ENCODE data around the gene CHCHD3.

Gene CHCHD3

DNA sequence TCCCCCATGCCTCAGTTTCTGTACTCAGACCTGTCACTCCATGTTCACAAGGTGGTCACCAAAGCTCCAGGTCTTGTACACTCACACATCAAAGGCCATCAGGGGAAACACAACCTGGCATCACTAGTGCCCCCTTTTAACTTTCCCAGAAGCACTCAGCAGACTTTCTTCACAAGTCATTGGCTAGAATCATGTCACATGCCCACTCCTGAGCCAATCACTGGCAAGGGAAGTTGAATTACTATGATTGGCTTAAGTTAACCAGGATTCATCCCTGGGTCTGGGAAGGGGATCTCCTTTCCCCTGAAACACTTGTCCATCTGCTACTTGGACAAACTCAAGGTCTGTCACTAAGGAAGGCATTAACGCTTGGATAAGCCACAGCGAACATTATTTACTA, 311.8 kb downstream of the CHCHD3 start:
- no peak for DNase-seq
- H3K9me3 ChIP-seq (ENCODE audit: control extremely low read depth in 1 of 5, control insufficient read depth in 4 of 5, insufficient read depth in 2 of 5, low read depth in 1 of 5, low read length in 4 of 5): peaks cover 0 to 16% (median 1%) of the 10 kb centered on the region in 5 experiments
- no peak overlapping the region for H3K4me3 ChIP-seq (ENCODE audit: control insufficient read depth in 1 of 7, extremely low read depth in 1 of 7, insufficient read depth in 4 of 7, low read depth in 2 of 7, low read length in 6 of 7)
- ChIA-PET POLR2A (no interaction called here), CTCF (no interaction called here)
- H3K27me3 ChIP-seq (replicated peaks in 2 of 5; ENCODE audit: control insufficient read depth in 4 of 5, insufficient read depth in 5 of 5, low read length in 4 of 5): no peaks in the 10 kb centered on the region
- H3K4me1 ChIP-seq (ENCODE audit: control extremely low read depth in 1 of 4, control insufficient read depth in 4 of 4, insufficient read depth in 4 of 4, low read length in 3 of 4): peaks cover 0 to 9% (median 1%) of the 10 kb centered on the region in 4 experiments
- H3K27ac ChIP-seq (ENCODE audit: insufficient read depth in 1 of 2, low read depth in 1 of 2, low read length in 2 of 2, poor library complexity in 1 of 2, severe bottlenecking in 2 of 2): no peak overlapping the region
- no peaks in the 10 kb centered on the region for H3K36me3 ChIP-seq (ENCODE audit: control insufficient read depth in 4 of 4, insufficient read depth in 4 of 4, low read length in 3 of 4)
- 100% methylated on average over 1 of the region's 2 CpGs for WGBS (ENCODE audit: insufficient coverage)

DNA sequence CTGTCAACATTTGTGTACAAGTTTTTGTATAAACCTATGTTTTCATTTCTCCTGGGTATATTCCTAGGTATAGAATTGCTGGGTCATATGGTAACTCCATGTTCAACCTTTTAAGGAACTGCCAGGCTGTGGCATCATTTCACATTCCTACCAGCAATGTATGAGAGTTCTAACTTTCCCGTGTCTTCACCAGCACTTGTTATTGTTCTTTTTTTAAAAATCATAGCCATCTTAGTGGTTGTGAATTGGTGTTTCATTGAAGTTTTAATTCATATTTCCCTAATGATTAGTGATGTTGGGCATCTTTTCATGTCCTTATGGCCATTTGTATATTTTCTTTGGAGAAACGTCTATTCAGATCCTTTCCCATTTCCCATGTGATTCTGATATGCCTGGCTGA, 312.6 kb downstream of the CHCHD3 start:
- Histone ChIP-seq H3K4me3 (ENCODE audit: control insufficient read depth in 1 of 7, extremely low read depth in 1 of 7, insufficient read depth in 4 of 7, low read depth in 2 of 7, low read length in 6 of 7) (no peak overlapping the region), H3K27ac (ENCODE audit: insufficient read depth in 1 of 2, low read depth in 1 of 2, low read length in 2 of 2, poor library complexity in 1 of 2, severe bottlenecking in 2 of 2) (no peak overlapping the region), H3K36me3 (ENCODE audit: control insufficient read depth in 4 of 4, insufficient read depth in 4 of 4, low read length in 3 of 4) (no peaks in the 10 kb centered on the region), H3K27me3 (replicated peaks in 2 of 5; ENCODE audit: control insufficient read depth in 4 of 5, insufficient read depth in 5 of 5, low read length in 4 of 5) (no peaks in the 10 kb centered on the region), H3K4me1 (ENCODE audit: control extremely low read depth in 1 of 4, control insufficient read depth in 4 of 4, insufficient read depth in 4 of 4, low read length in 3 of 4) (peaks cover 0 to 9% (median 1%) of the 10 kb centered on the region in 4 experiments), H3K9me3 (ENCODE audit: control extremely low read depth in 1 of 5, control insufficient read depth in 4 of 5, insufficient read depth in 2 of 5, low read depth in 1 of 5, low read length in 4 of 5) (peaks cover 0 to 16% (median 1%) of the 10 kb centered on the region in 5 experiments)
- WGBS (ENCODE audit: insufficient coverage): no CpG with 5 or more reads among the region's 2 CpGs
- DNase-seq: no peak
- CTCF ChIA-PET: no interaction called here
- POLR2A ChIA-PET: no interaction called here

DNA sequence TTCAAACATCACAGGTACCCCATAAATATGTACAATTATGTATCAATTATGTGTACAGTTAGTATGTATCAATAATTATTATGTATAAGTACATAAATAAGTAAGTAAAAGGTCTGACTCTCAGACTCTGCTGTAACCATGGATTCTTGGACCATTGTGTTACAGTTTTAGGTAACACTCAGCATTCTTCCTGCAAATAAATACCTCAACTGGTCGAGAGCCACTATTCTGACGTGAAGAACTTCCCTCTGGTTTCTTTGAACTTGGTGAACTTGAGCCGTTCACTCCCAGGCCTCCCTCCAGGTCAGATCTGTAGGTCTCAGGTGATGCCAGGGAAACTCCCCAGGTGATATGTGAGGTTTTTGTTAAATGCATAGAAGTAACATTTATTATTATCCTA, 313.8 kb downstream of the CHCHD3 start:
- H3K4me1 ChIP-seq (ENCODE audit: control extremely low read depth in 1 of 4, control insufficient read depth in 4 of 4, insufficient read depth in 4 of 4, low read length in 3 of 4): peaks cover 0 to 9% (median 1%) of the 10 kb centered on the region in 4 experiments
- no peak overlapping the region for H3K27ac ChIP-seq (ENCODE audit: insufficient read depth in 1 of 2, low read depth in 1 of 2, low read length in 2 of 2, poor library complexity in 1 of 2, severe bottlenecking in 2 of 2)
- no peak overlapping the region for H3K4me3 ChIP-seq (ENCODE audit: control insufficient read depth in 1 of 7, extremely low read depth in 1 of 7, insufficient read depth in 4 of 7, low read depth in 2 of 7, low read length in 6 of 7)
- POLR2A ChIA-PET: no interaction called here
- CTCF ChIA-PET: interaction anchor here (1.7 kb wide), 1 partner anchor 22 kb away, joined by 4 read pairs; no protein-coding TSS in a partner anchor
- H3K36me3 ChIP-seq (ENCODE audit: control insufficient read depth in 4 of 4, insufficient read depth in 4 of 4, low read length in 3 of 4): no peaks in the 10 kb centered on the region
- H3K27me3 ChIP-seq (replicated peaks in 2 of 5; ENCODE audit: control insufficient read depth in 4 of 5, insufficient read depth in 5 of 5, low read length in 4 of 5): no peaks in the 10 kb centered on the region
- WGBS (ENCODE audit: insufficient coverage): no CpG with 5 or more reads among the region's 3 CpGs
- DNase-seq: no peak
- peaks cover 0 to 16% (median 1%) of the 10 kb centered on the region in 5 experiments for H3K9me3 ChIP-seq (ENCODE audit: control extremely low read depth in 1 of 5, control insufficient read depth in 4 of 5, insufficient read depth in 2 of 5, low read depth in 1 of 5, low read length in 4 of 5)

DNA sequence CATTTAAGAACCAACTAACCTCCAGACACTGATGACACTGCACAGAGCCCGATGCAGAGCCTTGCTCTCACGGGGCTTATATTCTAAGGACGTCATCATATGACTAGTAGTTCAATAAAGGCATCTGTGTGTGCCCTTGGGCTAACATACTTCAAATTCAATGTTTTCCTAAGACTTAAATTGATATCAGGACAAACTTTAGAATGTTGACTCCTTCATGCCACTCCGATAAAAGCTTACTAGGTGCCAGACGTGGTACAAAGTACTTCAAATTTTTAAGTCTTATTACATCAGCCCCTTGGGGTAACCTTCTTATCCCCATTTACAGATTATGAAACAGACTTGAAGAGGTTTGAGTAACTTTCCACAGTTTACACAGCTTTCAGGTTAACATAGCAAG, 314.5 kb downstream of the CHCHD3 start:
- CTCF ChIA-PET: interaction anchor here (1.7 kb wide), 1 partner anchor 22 kb away, joined by 4 read pairs; no protein-coding TSS in a partner anchor
- peaks cover 0 to 9% (median 1%) of the 10 kb centered on the region in 4 experiments for H3K4me1 ChIP-seq (ENCODE audit: control extremely low read depth in 1 of 4, control insufficient read depth in 4 of 4, insufficient read depth in 4 of 4, low read length in 3 of 4)
- DNase-seq: no peak
- no peaks in the 10 kb centered on the region for H3K36me3 ChIP-seq (ENCODE audit: control insufficient read depth in 4 of 4, insufficient read depth in 4 of 4, low read length in 3 of 4)
- H3K9me3 ChIP-seq (ENCODE audit: control extremely low read depth in 1 of 5, control insufficient read depth in 4 of 5, insufficient read depth in 2 of 5, low read depth in 1 of 5, low read length in 4 of 5): peaks cover 0 to 16% (median 1%) of the 10 kb centered on the region in 5 experiments
- no peak overlapping the region for H3K27ac ChIP-seq (ENCODE audit: insufficient read depth in 1 of 2, low read depth in 1 of 2, low read length in 2 of 2, poor library complexity in 1 of 2, severe bottlenecking in 2 of 2)
- POLR2A ChIA-PET: no interaction called here
- no peak overlapping the region for H3K4me3 ChIP-seq (ENCODE audit: control insufficient read depth in 1 of 7, extremely low read depth in 1 of 7, insufficient read depth in 4 of 7, low read depth in 2 of 7, low read length in 6 of 7)
- H3K27me3 ChIP-seq (replicated peaks in 2 of 5; ENCODE audit: control insufficient read depth in 4 of 5, insufficient read depth in 5 of 5, low read length in 4 of 5): no peaks in the 10 kb centered on the region
- WGBS (ENCODE audit: insufficient coverage): 90% methylated on average over 2 of the region's 5 CpGs

DNA sequence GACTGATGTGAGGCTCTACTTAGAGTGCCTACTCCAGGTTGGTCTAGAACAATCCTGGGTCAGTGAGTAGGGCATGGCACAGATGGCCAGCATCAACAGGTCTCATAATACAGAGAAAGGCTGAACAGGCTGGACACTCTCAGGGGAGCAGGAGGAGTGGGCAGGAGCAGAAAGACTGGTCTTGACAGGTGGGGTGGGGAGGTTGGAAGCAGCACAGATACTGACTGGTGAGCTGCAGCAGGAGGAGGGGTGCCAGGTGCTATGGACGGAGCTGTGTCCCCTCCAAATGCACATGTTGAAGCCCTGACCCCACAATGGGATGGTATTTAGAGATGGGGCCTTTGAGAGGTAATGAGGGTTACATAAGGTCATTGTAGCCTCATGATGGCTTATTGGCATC, 315.2 kb downstream of the CHCHD3 start:
- Histone ChIP-seq H3K36me3 (ENCODE audit: control insufficient read depth in 4 of 4, insufficient read depth in 4 of 4, low read length in 3 of 4) (no peaks in the 10 kb centered on the region), H3K27ac (ENCODE audit: insufficient read depth in 1 of 2, low read depth in 1 of 2, low read length in 2 of 2, poor library complexity in 1 of 2, severe bottlenecking in 2 of 2) (no peak overlapping the region), H3K9me3 (ENCODE audit: control extremely low read depth in 1 of 5, control insufficient read depth in 4 of 5, insufficient read depth in 2 of 5, low read depth in 1 of 5, low read length in 4 of 5) (peaks cover 0 to 16% (median 1%) of the 10 kb centered on the region in 5 experiments), H3K4me1 (ENCODE audit: control extremely low read depth in 1 of 4, control insufficient read depth in 4 of 4, insufficient read depth in 4 of 4, low read length in 3 of 4) (peaks cover 0 to 7% (median 1%) of the 10 kb centered on the region in 4 experiments), H3K27me3 (replicated peaks in 2 of 5; ENCODE audit: control insufficient read depth in 4 of 5, insufficient read depth in 5 of 5, low read length in 4 of 5) (no peaks in the 10 kb centered on the region), H3K4me3 (ENCODE audit: control insufficient read depth in 1 of 7, extremely low read depth in 1 of 7, insufficient read depth in 4 of 7, low read depth in 2 of 7, low read length in 6 of 7) (no peak overlapping the region)
- CTCF ChIA-PET: interaction anchor here (1.7 kb wide), 1 partner anchor 23 kb away, joined by 4 read pairs; no protein-coding TSS in a partner anchor
- DNase-seq: no peak
- POLR2A ChIA-PET: no interaction called here
- WGBS (ENCODE audit: insufficient coverage): 89% methylated on average over 1 of the region's 1 CpG

DNA sequence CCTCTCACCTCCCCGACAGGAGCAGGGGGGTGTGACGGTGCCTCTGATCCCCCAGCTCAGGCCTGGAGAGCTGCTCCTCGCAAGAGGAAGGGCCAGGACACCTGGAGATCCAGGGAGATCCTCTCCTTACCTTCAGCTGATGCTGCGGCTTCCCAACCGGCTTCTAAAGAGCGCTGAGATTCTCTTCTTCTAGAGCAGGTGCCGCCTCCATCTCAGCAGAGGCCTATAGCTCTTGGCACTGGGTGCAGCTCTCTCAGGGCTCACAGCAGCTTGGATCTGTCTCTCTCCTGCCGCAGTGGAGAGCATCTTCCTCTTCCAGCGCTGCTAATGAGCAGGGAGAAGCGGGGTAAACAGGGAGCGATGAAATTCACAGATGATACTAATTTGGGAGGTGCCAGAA, 316.0 kb downstream of the CHCHD3 start:
- Histone ChIP-seq H3K27ac (ENCODE audit: insufficient read depth in 1 of 2, low read depth in 1 of 2, low read length in 2 of 2, poor library complexity in 1 of 2, severe bottlenecking in 2 of 2) (no peak overlapping the region), H3K36me3 (ENCODE audit: control insufficient read depth in 4 of 4, insufficient read depth in 4 of 4, low read length in 3 of 4) (no peaks in the 10 kb centered on the region), H3K9me3 (ENCODE audit: control extremely low read depth in 1 of 5, control insufficient read depth in 4 of 5, insufficient read depth in 2 of 5, low read depth in 1 of 5, low read length in 4 of 5) (peaks cover 0 to 16% (median 1%) of the 10 kb centered on the region in 5 experiments), H3K27me3 (replicated peaks in 2 of 5; ENCODE audit: control insufficient read depth in 4 of 5, insufficient read depth in 5 of 5, low read length in 4 of 5) (no peaks in the 10 kb centered on the region), H3K4me3 (ENCODE audit: control insufficient read depth in 1 of 7, extremely low read depth in 1 of 7, insufficient read depth in 4 of 7, low read depth in 2 of 7, low read length in 6 of 7) (no peak overlapping the region), H3K4me1 (ENCODE audit: control extremely low read depth in 1 of 4, control insufficient read depth in 4 of 4, insufficient read depth in 4 of 4, low read length in 3 of 4) (no peaks in the 10 kb centered on the region)
- ChIA-PET POLR2A (no interaction called here), CTCF (interaction anchor here (0.8 to 1.1 kb wide), 2 partner anchors 10 to 55 kb away, joined by 3 to 4 read pairs; no protein-coding TSS in a partner anchor)
- no peak for DNase-seq
- 90% methylated on average over 8 of the region's 11 CpGs for WGBS (ENCODE audit: insufficient coverage)

DNA sequence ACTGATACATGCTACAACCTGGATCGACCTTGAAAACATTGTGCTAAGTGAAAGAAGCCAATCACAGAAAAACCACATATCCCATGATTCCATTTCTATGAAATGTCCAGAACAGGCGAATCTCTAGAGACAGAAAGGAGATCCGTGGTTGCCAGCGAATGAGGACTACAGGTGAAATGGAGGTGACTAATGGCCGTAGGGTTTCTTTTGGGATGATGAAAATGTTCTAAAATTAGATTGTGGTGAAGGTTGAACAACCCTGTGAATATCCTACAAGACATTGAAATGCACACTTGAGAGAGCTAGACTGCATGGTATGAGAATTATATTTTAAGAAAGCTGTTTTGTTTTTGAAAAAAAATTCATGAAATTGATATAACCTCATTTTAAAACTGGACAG, 317.1 kb downstream of the CHCHD3 start:
- no peak for DNase-seq

More for the DNA sequence above, 317.1 kb downstream of the CHCHD3 start:
- ChIA-PET POLR2A (no interaction called here), CTCF (no interaction called here)
- Histone ChIP-seq H3K9me3 (ENCODE audit: control extremely low read depth in 1 of 5, control insufficient read depth in 4 of 5, insufficient read depth in 2 of 5, low read depth in 1 of 5, low read length in 4 of 5) (peaks cover 0 to 11% (median 1%) of the 10 kb centered on the region in 5 experiments), H3K27ac (ENCODE audit: insufficient read depth in 1 of 2, low read depth in 1 of 2, low read length in 2 of 2, poor library complexity in 1 of 2, severe bottlenecking in 2 of 2) (no peak overlapping the region), H3K4me1 (ENCODE audit: control extremely low read depth in 1 of 4, control insufficient read depth in 4 of 4, insufficient read depth in 4 of 4, low read length in 3 of 4) (no peaks in the 10 kb centered on the region), H3K36me3 (ENCODE audit: control insufficient read depth in 4 of 4, insufficient read depth in 4 of 4, low read length in 3 of 4) (no peaks in the 10 kb centered on the region), H3K27me3 (replicated peaks in 2 of 5; ENCODE audit: control insufficient read depth in 4 of 5, insufficient read depth in 5 of 5, low read length in 4 of 5) (no peaks in the 10 kb centered on the region), H3K4me3 (ENCODE audit: control insufficient read depth in 1 of 7, extremely low read depth in 1 of 7, insufficient read depth in 4 of 7, low read depth in 2 of 7, low read length in 6 of 7) (no peak overlapping the region)
- WGBS (ENCODE audit: insufficient coverage): 96% methylated on average over 4 of the region's 5 CpGs

Measured in common myeloid progenitor, CD34-positive (primary cell).